H1 (cell line): Measurements from ENCODE around the gene RAP1GDS1. TPM values are rescaled to one million over a fixed set of nuclear protein-coding genes. Genes with fewer than 3 reads are reported as not detected.

Experiments used
- CTCF ChIA-PET: fragments of 300-600 bp; sonication (Branson Sonifier 250); formaldehyde crosslinking; loops from one replicate; lab custom pipeline; 2021; ENCODE audit not compliant: partially characterized antibody; lab: Charles Lee
- POLR2A ChIA-PET: fragments of 300-600 bp; sonication (Branson Sonifier 250); formaldehyde crosslinking; loops from one replicate; lab custom pipeline; 2021; ENCODE audit warnings: inconsistent platforms; ENCODE audit not compliant: partially characterized antibody; lab: Charles Lee
- DNase-seq, 2 experiments: peaks; one replicate each; pipeline versions ENCODE4 v3.0.0 to v3.0.0-alpha.2; 2010 to 2022; ENCODE audit warnings: low spot score in 2 of 2, low read depth in 1 of 2, mixed read lengths in 1 of 2
- FAIRE-seq: peaks from 2 replicates; lab custom pipeline; 2011; peaks lifted over from hg19 to GRCh38; lab: Jason Lieb, UNC
- H2AFZ ChIP-seq: 2 replicates; pipeline ENCODE4 v1.8.1; 2012; ENCODE audit warnings: low read length, inconsistent platforms
- H2AK5ac ChIP-seq: 2 replicates; pipeline ENCODE4 v1.6.1; 2013; ENCODE audit warnings: low read depth, low read length
- H2BK120ac ChIP-seq: replicated peaks from 2 replicates; pipeline ENCODE3; 2013; ENCODE audit warnings: low read depth, low read length, inconsistent platforms
- H2BK12ac ChIP-seq: 2 replicates; pipeline ENCODE4 v1.6.1; 2013; ENCODE audit warnings: low read depth, low read length
- H2BK15ac ChIP-seq: 2 replicates; pipeline ENCODE4 v1.6.1; 2013; ENCODE audit warnings: low read length
- H2BK20ac ChIP-seq: 2 replicates; pipeline ENCODE4 v1.6.1; 2013; ENCODE audit warnings: low read length
- H2BK5ac ChIP-seq: 2 replicates; pipeline ENCODE4 v1.6.1; 2013; ENCODE audit warnings: low read depth, low read length
- H3K14ac ChIP-seq: 2 replicates; pipeline ENCODE4 v1.6.1; 2013; ENCODE audit warnings: inconsistent platforms; ENCODE audit not compliant: insufficient read length
- H3K18ac ChIP-seq: 2 replicates; pipeline ENCODE4 v1.6.1; 2013; ENCODE audit warnings: low read length; ENCODE audit errors: extremely low read depth
- H3K23ac ChIP-seq: 2 replicates; pipeline ENCODE4 v1.6.1; 2013; ENCODE audit warnings: inconsistent platforms; ENCODE audit not compliant: insufficient read length
- H3K23me2 ChIP-seq: 2 replicates; pipeline ENCODE4 v1.6.1; 2013; ENCODE audit warnings: low read depth, low read length
- H3K27ac ChIP-seq: 2 replicates; pipeline ENCODE4 v1.6.1; 2011; ENCODE audit warnings: low read depth, low read length, inconsistent platforms
- H3K27me3 ChIP-seq, 4 experiments: replicated peaks in 1 of 4; 1 replicate in 1 of 4; 2 replicates in 3 of 4; pipeline versions ENCODE4 v1.6.1 to v1.8.1; 2011 to 2013; ENCODE audit warnings: low read length in 3 of 4, mild to moderate bottlenecking in 3 of 4, inconsistent platforms in 2 of 4, mixed read lengths in 2 of 4, moderate library complexity in 1 of 4; ENCODE audit not compliant: control insufficient read depth in 3 of 4, insufficient read depth in 3 of 4; ENCODE audit errors: extremely low read depth in 1 of 4
- H3K36me3 ChIP-seq, 4 experiments: 2 replicates each; pipeline versions ENCODE4 v1.6.1 to v1.8.1; 2011 to 2013; ENCODE audit warnings: mild to moderate bottlenecking in 4 of 4, low read length in 3 of 4, moderate library complexity in 2 of 4, control low read depth in 1 of 4, inconsistent platforms in 1 of 4; ENCODE audit not compliant: insufficient read depth in 4 of 4, control insufficient read depth in 2 of 4
- H3K4ac ChIP-seq: replicated peaks from 2 replicates; pipeline ENCODE3; 2013; ENCODE audit warnings: low read length, low read depth, mixed read lengths, inconsistent platforms; ENCODE audit not compliant: insufficient read length
- H3K4me1 ChIP-seq, 4 experiments: replicated peaks in 1 of 4; 1 replicate in 1 of 4; 2 replicates in 3 of 4; pipeline versions ENCODE4 v1.6.1 to v1.8.1; 2011 to 2013; ENCODE audit warnings: low read length in 3 of 4, inconsistent platforms in 2 of 4, mixed read lengths in 1 of 4; ENCODE audit not compliant: insufficient read depth in 4 of 4, control insufficient read depth in 3 of 4
- H3K4me2 ChIP-seq, 2 experiments: 2 replicates each; pipeline versions ENCODE4 v1.6.1 to v1.8.1; 2011 to 2013; ENCODE audit warnings: low read depth in 2 of 2, low read length in 2 of 2, control low read depth in 1 of 2, inconsistent platforms in 1 of 2, mild to moderate bottlenecking in 1 of 2; ENCODE audit not compliant: insufficient read depth in 1 of 2
- H3K4me3 ChIP-seq, 4 experiments: fragments of 200-600, 300-600 bp in 1 of 4; sonication (generic), shearing (Covaris generic), sonication (Bioruptor Twin) in 1 of 4; 2 replicates each; pipeline versions ENCODE4 v1.5.1 to v1.8.1; 2011 to 2016; ENCODE audit warnings: low read length in 4 of 4, low read depth in 3 of 4, control low read depth in 2 of 4, inconsistent platforms in 2 of 4, mild to moderate bottlenecking in 2 of 4, mixed read lengths in 1 of 4, moderate library complexity in 1 of 4; ENCODE audit not compliant: insufficient read depth in 2 of 4; ENCODE audit errors: extremely low read depth in 1 of 4
- H3K56ac ChIP-seq: replicated peaks from 2 replicates; pipeline ENCODE3; 2013; ENCODE audit warnings: low read depth, mild to moderate bottlenecking, mixed read lengths, low read length, inconsistent platforms; ENCODE audit not compliant: insufficient read length
- H3K79me1 ChIP-seq: 2 replicates; pipeline ENCODE4 v1.6.1; 2013; ENCODE audit warnings: low read depth, low read length, control low read depth
- H3K79me2 ChIP-seq, 2 experiments: 2 replicates each; pipeline versions ENCODE4 v1.6.1 to v1.8.1; 2012 to 2013; ENCODE audit warnings: low read length in 2 of 2, mild to moderate bottlenecking in 2 of 2, inconsistent platforms in 1 of 2; ENCODE audit not compliant: insufficient read depth in 2 of 2, control insufficient read depth in 1 of 2
- H3K9ac ChIP-seq, 4 experiments: replicated peaks in 1 of 4; 1 replicate in 1 of 4; 2 replicates in 3 of 4; pipeline versions ENCODE4 v1.6.1 to v1.8.1; 2011 to 2013; ENCODE audit warnings: low read depth in 3 of 4, low read length in 3 of 4, control low read depth in 2 of 4, mild to moderate bottlenecking in 2 of 4, moderate library complexity in 2 of 4, inconsistent platforms in 1 of 4; ENCODE audit errors: extremely low read depth in 1 of 4
- H3K9me3 ChIP-seq, 2 experiments: 2 replicates each; pipeline versions ENCODE4 v1.6.1 to v1.8.1; 2012 to 2013; ENCODE audit warnings: mild to moderate bottlenecking in 2 of 2, moderate library complexity in 2 of 2, control low read depth in 1 of 2, inconsistent platforms in 1 of 2, low read depth in 1 of 2, low read length in 1 of 2, mixed read lengths in 1 of 2; ENCODE audit not compliant: insufficient read depth in 2 of 2
- H4K20me1 ChIP-seq, 2 experiments: replicated peaks in 1 of 2; 2 replicates each; pipeline versions ENCODE3 to v1.8.1; 2011 to 2013; ENCODE audit warnings: inconsistent platforms in 2 of 2, low read length in 2 of 2, mild to moderate bottlenecking in 1 of 2; ENCODE audit not compliant: insufficient read depth in 2 of 2, control insufficient read depth in 1 of 2
- H4K5ac ChIP-seq: 2 replicates; pipeline ENCODE4 v1.6.1; 2013; ENCODE audit warnings: low read length, low read depth, mixed read lengths, inconsistent platforms; ENCODE audit not compliant: insufficient read length
- H4K8ac ChIP-seq: 2 replicates; pipeline ENCODE4 v1.8.0; 2013; ENCODE audit warnings: mild to moderate bottlenecking, moderate library complexity, low read length, inconsistent platforms; ENCODE audit not compliant: insufficient read depth; ENCODE audit errors: extremely low read depth
- H4K91ac ChIP-seq: replicated peaks from 2 replicates; pipeline ENCODE3; 2013; ENCODE audit warnings: low read length, mixed read lengths, inconsistent platforms; ENCODE audit not compliant: insufficient read length
- BCL11A ChIP-seq, 2 experiments: IDR thresholded peaks; one replicate each; pipeline ENCODE4 v1.6.1; 2011; ENCODE audit warnings: low read depth in 2 of 2, low read length in 2 of 2, mild to moderate bottlenecking in 2 of 2
- CREB1 ChIP-seq: IDR thresholded peaks from 2 replicates; pipeline ENCODE4 v1.6.1; 2012; ENCODE audit warnings: inconsistent platforms
- CTCF ChIP-seq, 3 experiments: IDR thresholded peaks; 1 replicate in 2 of 3; 2 replicates in 1 of 3; pipeline versions ENCODE4 v1.5.1 to v1.6.1; 2011; ENCODE audit warnings: low read length in 3 of 3, mild to moderate bottlenecking in 3 of 3, inconsistent platforms in 2 of 3, low read depth in 1 of 3, moderate library complexity in 1 of 3; ENCODE audit not compliant: insufficient read depth in 1 of 3; ENCODE audit errors: control extremely low read depth in 1 of 3
- E2F6 ChIP-seq: IDR thresholded peaks from 2 replicates; pipeline ENCODE4 v1.6.1; 2012; ENCODE audit warnings: inconsistent platforms
- EP300 ChIP-seq, 2 experiments: IDR thresholded peaks; 1 replicate in 1 of 2; 2 replicates in 1 of 2; pipeline ENCODE4 v1.6.1; 2011 to 2012; ENCODE audit warnings: low read depth in 2 of 2, low read length in 2 of 2, mild to moderate bottlenecking in 2 of 2, borderline replicate concordance in 1 of 2, inconsistent platforms in 1 of 2, moderate library complexity in 1 of 2
- JUND ChIP-seq: IDR thresholded peaks from 2 replicates; pipeline ENCODE4 v1.6.1; 2011; ENCODE audit warnings: mild to moderate bottlenecking, improper control_type of control experiment, low read length
- RAD21 ChIP-seq, 2 experiments: IDR thresholded peaks in 1 of 2; conservative IDR thresholded peaks in 1 of 2; 2 replicates each; pipeline ENCODE4 v1.6.1; 2011; ENCODE audit warnings: low read depth in 2 of 2, low read length in 2 of 2, improper control_type of control experiment in 1 of 2, inconsistent platforms in 1 of 2, mild to moderate bottlenecking in 1 of 2, moderate library complexity in 1 of 2
- SRF ChIP-seq: IDR thresholded peaks from 2 replicates; pipeline ENCODE4 v1.6.1; 2011; ENCODE audit warnings: mild to moderate bottlenecking, low read depth, low read length, moderate library complexity
- TCF12 ChIP-seq: IDR thresholded peaks from 2 replicates; pipeline ENCODE4 v1.6.1; 2011; ENCODE audit warnings: low read depth, mild to moderate bottlenecking, low read length
- TEAD4 ChIP-seq: IDR thresholded peaks from 2 replicates; pipeline ENCODE4 v1.6.1; 2012; ENCODE audit warnings: low read depth, low read length, inconsistent platforms, mixed read lengths
- whole genome bisulfite sequencing, 2 experiments: shearing (Covaris generic) in 1 of 2; methylation state at CpG; one replicate each; pipeline versions ENCODE4 v1.1.6 to v1.1.7; 2013 to 2015; ENCODE audit warnings: low lambda C conversion rate in 2 of 2, mixed read lengths in 2 of 2, inconsistent platforms in 1 of 2, low coverage in 1 of 2, missing lambda C conversion rate in 1 of 2; ENCODE audit not compliant: insufficient replicate concordance in 2 of 2, insufficient coverage in 1 of 2, insufficient read length in 1 of 2; ENCODE audit errors: extremely low coverage in 1 of 2, missing lambda C conversion rate in 1 of 2; 5-methylcytosine and 5-hydroxymethylcytosine counted together
- polyA plus RNA-seq, 7 experiments: library from polyadenylated mRNA; depleted of rRNA in 3 of 7; stranded (reverse) in 5 of 7; unstranded in 2 of 7; fragments of >200 nt in 5 of 7; fragments of 200-250 nt in 2 of 7; gene quantifications; 1 replicate in 5 of 7; 2 replicates in 1 of 7; 4 replicates in 1 of 7; pipeline versions ENCODE4 v1.2.1 to v1.2.3, GENCODE V29; 2011 to 2013; ENCODE audit warnings: missing spikeins in 2 of 7, mixed read lengths in 2 of 7
- total RNA-seq: library from RNA; stranded (reverse); fragmentation: NEBNext Ultra II Directional; extraction: Animal tissue kit (Norgen Biotek cat#: 25700); gene quantifications from 2 replicates; pipeline ENCODE4 v1.2.1, GENCODE V29; 2021

Gene RAP1GDS1
- total and polyA plus RNA-seq, 2 of the 8 experiments (the other 6 are each of a cell fraction or from before 2014, with no cell fraction given): 12.8 to 31.9 TPM

GRCh38 chr4:98468709-98469108 lies 207.5 kb downstream of the RAP1GDS1 start:
- Histone ChIP-seq H3K79me1 (no peaks in the 10 kb centered on the region), H2BK15ac (no peak overlapping the region), H4K91ac (no peak overlapping the region), H4K8ac (no peak overlapping the region), H2BK20ac (no peak overlapping the region), H2BK5ac (no peak overlapping the region), H3K23me2 (no peaks in the 10 kb centered on the region), H3K18ac (no peak overlapping the region), H3K9me3 (no peaks in the 10 kb centered on the region), H3K4me2 (no peak overlapping the region), H3K79me2 (no peaks in the 10 kb centered on the region), H2BK120ac (no peak overlapping the region), H3K36me3 (0 out of 8 replicates have a peak, but pooled peaks cover 0 to 4% (median 0%) of the 10 kb centered on the region in 4 experiments), H2AK5ac (no peak overlapping the region), H3K23ac (no peak overlapping the region), H3K27ac (no peak overlapping the region), H3K27me3 (no peaks in the 10 kb centered on the region), H3K4ac (no peak overlapping the region), H3K4me1 (peaks cover 0 to 8% (median under 1%) of the 10 kb centered on the region in 4 experiments; a peak in 4 of 7 replicates), H2AFZ (no peak overlapping the region), H4K5ac (no peak overlapping the region), H3K56ac (no peak overlapping the region), H3K9ac (no peak overlapping the region), H3K14ac (no peak overlapping the region), H3K4me3 (no peak overlapping the region), H2BK12ac (no peak overlapping the region), H4K20me1 (no peaks in the 10 kb centered on the region)
- 84% methylated on average over 6 of the region's 6 CpGs; no CpG with 5 or more reads in 1 of the 2 experiments for WGBS, 2 experiments
- ChIA-PET CTCF (interaction anchor here (1.1 to 2.8 kb wide), 19 partner anchors 10 to 587 kb away, joined by 3 to 13 read pairs (median 5); no protein-coding TSS in a partner anchor), POLR2A (interaction anchor here (1.5 to 1.7 kb wide), 2 partner anchors 118 to 460 kb away, joined by 4 to 6 read pairs; no protein-coding TSS in a partner anchor)
- no peak for DNase-seq
- FAIRE-seq: no peak
- TF ChIP-seq SRF: no peak
- TF ChIP-seq CREB1: no peak
- TF ChIP-seq TEAD4: no peak
- TF ChIP-seq TCF12: no peak
- no peak for TF ChIP-seq JUND
- no peak for TF ChIP-seq RAD21 (IDR thresholded peaks at IDR 0.05 in 1 of 2, conservative IDR thresholded peaks at IDR 0.05 in 1 of 2; ENCODE audit: low read depth in 2 of 2, low read length in 2 of 2)
- no peak for TF ChIP-seq E2F6
- TF ChIP-seq EP300 (IDR thresholded peaks at IDR 0.05; ENCODE audit: borderline replicate concordance in 1 of 2, low read depth in 2 of 2, low read length in 2 of 2): no peak
- TF ChIP-seq CTCF (IDR thresholded peaks at IDR 0.05; ENCODE audit: control extremely low read depth in 1 of 3, insufficient read depth in 1 of 3, low read depth in 1 of 3, low read length in 3 of 3): no peak
- no peak for TF ChIP-seq BCL11A (IDR thresholded peaks at IDR 0.05; ENCODE audit: low read depth in 2 of 2, low read length in 2 of 2)
